ENCODE results near the gene CMBL.
"Not testable (repeated sequence)": the region's sequence is repeated elsewhere in the genome, so short reads cannot be mapped to it uniquely, and the experiment has no call there.

The CMBL gene

DNA sequence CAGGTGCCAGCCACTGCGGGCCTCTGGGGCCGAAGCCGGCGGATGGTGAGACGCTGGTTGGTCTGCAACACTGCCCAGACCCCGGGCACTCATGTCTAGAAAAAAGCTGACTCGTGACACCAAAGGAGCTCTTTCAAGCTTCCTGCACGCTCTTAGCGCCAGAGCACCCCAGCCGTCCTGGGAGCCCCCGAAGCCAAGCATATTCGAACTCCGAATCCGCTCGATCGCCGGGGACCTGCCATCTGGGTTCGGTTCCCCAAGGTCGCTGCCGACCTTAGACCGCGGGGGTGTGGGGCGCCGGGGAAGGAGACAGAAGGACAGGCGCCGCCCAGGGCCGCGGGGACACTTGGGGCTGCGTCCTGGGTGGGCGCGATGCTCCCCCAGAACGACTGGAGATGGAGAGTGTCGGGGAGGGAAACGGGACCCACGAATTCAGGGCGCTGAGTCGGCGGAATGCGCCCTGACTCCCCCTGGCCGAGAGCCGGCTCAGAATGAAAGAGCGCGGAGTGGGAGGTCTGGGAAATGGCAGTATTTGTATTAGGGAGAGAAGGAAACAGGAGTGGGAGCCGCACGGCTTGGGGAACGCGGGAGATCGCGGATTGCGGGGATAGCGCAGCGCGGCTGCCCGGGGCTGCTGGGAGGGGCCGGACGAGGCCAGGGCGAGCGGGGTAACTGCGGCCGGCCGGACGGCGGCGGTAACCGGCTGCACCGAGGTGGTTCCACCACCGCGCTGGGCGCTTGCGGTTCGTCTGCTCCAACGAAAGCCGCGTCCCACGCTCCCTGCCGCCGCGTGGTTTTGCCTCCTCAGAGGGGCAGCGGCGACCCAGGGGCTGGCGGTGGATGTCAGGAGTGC, 25.7 kb upstream of the CMBL start:
- no peak for DNase-seq

DNA sequence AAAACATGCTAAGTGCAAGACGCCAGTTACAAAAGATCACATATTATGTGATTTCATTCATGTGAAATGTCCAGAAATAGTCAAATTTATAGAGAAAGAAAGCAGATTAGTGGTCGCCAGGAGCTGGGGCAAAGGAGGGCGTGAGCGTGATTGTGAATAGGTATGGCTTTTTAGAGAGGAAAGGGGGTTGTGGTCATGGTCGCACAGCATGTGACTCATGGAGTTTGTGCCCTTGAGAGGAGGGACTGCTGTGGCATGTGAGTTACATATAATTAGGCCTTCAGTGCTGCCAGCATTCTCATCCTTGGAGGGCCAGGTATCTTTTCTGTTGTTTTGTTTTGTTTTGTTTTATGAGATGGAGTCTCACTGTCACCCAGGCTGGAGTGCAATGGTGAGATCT, 24.6 kb upstream of the CMBL start:
- no peak for DNase-seq

DNA sequence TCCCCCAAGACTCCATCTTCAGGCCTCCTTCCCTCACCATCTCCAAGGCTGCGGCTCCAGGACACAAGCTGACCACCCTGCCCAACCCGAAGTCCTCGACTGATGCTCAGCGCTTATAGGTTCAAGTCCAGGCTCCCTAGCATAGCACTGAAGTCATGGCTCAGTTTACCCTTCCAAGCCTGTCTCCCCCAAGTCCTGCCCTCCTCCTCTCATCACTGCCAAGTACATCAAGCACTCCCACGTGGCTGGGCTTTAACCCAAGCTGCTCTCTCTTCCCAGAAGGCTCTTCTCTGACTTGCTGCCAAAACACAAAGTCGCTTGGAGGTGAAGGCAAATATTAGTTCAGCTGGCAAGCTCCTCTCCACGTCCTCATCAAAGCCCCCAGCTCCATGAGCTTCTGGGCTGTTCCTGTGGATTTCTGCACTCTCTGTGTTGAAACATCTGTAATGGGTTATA, 23.7 kb upstream of the CMBL start:
- DNase-seq: peak; percentile 79

DNA sequence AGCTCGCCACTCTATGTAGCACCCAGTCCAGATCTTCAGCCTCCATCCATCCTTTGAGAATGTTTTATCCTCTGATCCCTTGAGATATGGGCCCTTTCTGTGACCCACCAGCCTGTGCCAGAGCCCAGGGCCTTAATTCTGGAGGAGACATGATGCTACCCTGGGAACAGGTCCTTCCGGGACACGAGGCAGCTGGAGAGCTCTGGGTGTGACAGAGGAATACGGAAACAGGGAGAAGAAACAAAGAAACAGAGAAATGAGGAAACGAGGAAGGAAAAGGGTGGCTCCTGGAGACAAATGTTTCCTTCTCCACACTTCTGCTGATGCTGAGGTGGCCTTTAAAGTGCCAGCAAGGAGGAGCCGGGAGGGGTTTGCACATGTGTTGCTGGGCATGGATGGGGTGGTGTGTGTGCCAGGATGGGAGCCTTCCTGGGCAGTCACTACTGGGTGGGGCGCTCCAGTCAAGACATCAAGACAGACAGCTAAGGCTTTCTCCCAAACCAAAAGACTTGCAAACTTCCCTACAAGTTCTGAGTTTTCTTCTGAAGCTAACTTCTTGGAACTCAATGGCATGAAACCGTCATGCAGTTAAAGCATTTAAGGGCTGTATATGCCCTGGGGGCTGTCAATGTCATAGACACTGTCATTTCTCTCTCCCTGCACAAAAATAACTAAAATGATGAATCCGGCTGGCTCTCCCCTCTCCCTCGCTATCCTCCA, 23.0 kb upstream of the CMBL start:
- no peak for DNase-seq

DNA sequence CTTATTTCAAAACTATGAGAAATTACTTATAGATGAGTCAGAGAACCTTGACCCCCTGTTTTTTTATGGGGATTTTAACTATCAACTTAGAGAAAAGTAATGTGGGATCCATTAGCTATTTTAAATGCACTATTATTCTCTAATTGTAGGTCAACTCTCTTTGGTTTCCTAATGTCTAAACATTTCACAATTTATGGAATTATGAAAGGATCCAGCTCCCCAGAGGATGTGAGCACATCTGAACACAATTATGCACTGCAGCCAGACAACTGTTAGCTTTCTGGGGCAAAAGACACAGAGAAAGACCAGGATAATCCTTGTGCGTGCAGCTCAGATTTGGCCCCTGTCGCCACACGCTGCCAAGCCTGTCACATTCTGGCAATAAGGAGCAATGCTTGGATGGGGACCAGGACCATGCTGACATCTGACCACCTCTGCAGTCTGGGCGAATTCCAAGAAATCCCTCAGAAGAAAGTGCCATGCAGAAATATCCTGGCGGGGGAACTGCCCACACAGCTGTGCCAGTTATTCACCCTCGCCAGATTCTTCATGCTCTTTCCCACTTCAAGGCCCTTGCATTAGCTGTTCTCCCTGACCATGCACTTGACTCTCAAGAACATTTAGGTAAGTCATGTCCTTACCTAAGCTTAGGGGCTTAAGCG, 22.2 kb upstream of the CMBL start:
- no peak for DNase-seq

DNA sequence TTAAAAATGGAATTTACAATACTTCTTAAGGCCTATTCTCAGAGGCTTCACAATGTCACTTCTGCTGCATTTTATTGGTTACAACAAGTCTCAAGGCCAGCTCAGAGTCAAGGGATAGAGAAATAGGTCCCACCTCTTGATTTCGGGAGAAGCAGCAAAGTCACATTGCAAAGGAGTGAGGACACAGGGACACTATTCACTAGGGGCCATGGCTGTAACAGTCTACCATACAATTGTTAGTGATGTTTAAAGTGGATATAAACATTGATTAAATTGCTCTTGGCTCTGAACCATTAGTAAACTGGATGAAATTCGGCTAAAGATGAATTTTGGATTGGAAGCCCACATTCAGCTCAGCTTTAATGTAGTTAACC, 21.7 kb upstream of the CMBL start:
- DNase-seq: no peak

DNA sequence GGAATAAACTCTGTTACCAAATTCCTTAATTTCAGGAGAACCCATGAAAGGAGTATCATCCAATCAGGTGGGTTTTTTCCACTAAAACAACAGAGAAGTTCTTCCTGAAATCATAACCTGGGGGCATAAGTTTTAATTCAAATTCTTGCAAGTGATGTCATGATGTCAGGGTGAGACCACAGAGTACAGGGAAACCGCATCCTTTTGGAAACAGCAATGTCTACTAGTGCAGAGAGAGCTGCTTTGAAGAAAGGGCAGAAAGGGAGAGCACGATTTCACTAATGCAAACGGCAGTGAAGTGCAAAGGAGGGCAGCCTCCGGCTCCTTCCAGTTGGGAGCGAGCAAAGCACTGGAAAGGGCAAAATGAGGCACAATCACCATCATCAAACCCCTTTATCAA, 20.6 kb upstream of the CMBL start:
- DNase-seq: no peak

DNA sequence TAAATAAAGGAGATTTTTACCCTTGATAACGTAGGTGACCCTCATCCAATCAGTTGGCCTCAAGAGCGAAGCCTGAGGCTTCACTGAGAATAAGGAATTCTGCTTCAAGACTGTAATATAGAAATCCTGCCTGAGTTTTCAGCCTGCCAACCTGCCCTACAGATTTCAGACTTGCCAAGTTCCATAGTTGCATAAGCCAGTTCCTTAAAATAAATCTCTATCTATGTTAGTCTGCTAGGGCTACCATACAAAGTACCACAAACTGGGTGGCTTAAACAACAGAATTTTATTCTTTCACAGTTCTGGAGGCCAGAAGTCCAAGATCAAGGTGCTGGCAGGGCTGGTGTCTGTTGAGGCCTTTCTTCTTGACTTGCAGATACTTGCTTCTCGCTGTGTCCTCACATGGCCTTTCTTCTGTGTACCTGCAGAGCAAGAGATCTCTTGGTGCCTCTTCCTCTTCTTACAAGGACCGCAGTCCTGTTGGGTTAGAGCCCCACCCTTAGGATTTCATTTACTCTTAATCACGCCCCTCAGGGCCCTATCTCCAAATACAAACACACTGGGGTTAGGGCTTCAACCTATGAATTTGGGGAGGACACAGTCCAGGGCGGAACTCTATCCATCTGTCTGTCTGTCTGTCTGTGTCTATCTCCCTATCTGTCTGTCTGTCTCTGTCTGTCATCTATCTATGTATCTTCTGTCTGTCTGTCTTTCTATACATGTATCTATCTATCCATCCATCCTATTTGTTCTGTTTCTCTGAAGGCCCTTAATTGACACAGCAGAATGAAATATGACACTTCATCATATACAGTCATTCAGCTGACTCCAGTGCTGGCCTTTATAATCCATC, 17.0 kb upstream of the CMBL start:
- DNase-seq: no peak

DNA sequence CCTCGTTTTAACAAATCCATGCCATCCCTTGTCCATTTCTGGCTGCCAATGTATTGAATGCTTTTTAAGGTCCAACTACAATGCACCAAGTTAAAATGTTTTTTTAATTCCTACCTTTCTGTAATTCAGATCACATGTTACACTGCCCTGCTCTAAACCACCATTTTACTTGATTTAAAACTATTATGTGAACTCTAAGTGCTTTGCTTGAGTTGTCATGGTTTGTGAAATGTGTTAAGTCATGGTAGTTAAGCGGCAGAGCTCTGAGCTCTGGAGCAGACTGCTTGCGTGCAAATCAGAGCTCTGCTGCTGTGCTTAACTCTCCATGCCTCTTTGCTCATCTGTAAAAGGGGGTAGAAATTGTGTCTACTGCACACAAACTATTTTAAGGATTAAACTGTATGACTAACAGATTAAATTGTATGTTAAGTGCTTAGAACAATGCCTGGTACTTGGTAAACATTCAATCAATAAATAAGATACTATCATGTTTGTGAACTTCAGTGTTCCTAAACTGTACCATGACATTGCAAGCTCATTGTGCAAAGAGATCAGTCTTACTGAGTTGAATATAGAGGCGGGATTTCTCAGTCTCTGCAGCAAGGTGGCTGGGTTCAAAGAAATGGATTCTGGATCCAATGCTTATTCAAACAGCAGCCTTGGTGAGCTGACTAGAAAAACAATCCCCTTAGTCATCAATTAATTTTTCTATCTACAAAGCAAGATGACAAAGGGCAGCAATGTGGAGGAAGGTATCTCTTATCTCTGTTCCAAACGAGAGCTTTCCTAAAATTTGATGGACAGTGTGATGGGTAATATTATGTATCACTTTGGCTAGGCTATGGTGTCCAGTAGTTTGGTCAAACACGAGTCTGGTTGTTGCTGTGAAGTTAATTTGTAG, 16.1 kb upstream of the CMBL start:
- DNase-seq: no peak

DNA sequence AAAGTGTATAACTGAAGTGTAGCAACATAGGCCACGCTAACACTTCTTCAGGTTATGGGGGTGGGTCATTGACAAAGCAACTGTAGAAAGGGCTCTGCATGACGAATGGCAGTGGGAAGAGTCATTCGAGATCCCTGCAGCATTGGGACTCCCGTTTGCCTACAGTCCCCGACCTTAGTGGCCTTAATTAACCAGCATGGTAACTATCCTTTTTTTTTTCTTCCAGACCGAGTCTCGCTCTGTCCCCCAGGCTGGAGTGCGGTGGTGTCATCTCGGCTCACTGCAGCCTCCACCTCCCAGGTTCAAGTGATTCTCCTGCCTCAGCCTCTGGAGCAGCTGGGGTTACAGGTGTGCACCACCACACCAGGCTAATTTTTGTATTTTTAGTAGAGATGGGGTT, 14.2 kb upstream of the CMBL start:
- no peak for DNase-seq

DNA sequence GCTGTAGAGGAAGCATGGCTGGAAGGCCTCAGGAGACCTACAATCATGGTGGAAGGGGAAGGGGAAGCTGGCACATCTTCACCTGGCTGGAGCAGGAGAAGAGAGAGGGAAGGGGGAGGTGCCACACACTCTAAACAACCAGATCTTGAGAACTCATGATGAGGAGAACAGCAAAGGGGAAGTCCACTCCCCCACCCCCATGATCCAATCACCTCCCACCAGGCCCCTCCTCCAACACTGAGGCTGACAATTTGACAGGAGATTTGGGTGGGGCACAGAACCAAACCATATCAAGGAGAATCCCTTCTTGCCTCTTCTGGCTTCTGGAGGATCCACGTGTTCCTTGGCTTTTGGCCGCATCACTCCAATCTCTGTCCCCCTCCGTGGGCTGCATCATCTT, 13.1 kb upstream of the CMBL start:
- no peak for DNase-seq

DNA sequence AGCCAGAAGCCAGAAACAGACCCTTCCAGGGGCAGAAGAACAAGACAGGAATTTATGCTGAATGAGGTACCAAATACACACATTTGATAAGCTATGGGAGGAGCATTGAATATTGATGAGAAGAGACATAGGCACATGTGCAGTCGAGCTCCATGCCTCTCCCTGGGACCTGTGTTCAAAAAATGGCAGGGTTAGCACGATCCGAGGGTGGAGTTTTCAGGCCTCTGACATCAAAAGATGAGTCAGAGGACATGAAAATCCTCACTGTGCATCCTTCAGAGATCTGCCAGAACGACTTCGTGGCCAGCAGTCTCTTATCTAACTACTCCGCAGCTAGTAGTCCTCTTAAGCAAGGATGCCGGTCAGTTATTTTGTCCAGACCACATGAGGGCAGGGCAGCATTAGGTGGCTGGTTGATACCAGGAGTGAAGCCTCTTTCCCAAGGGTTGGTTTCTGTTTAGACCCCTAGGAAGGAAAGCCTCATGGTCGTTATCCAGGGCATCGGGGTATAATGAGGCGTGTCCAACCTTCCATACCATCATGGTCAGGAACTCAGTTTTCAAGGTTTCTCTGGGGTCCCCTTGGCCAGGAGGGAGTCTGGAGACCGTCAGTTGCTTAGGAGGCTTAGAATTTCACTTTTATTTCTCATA, 11.6 kb upstream of the CMBL start:
- no peak for DNase-seq

DNA sequence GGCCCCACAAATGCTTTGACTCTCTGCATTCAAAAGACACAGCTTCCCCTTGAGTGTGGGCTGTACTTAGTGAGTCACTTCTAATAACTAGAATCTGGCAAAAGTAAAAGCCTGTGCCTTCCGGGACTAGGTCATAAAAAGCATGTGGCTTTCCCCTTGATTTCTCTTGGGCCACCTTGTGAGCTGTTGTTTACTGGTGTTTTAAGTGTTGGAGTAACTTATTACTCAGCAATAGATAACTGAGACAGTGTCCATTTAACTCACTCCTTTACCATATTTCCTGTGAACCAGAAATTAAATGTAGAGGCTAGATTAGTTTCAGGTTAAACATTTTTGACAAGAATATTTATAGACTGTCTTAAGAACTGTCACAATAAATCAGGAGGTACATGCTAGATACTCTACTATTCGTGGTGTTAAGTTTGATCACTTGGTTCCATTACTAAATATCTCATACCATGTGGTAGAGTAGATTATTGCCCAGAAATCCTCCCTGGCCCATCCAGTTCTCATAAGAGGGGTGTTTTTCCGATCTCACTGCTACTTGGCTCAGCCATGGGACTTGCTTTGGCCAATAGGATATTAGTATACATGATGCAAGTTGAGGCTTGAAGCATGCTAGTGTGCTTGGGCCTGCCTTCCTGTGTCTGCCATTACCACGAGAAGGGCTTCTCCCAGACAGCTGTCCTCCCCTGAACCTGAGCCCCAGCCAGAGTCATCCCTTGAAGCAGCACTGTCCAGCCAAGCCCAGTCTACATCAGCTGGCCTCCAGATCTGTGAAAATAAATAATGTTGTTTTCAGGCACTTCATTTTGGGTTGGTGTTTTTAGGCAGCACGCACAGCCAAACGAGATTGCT, 10.4 kb upstream of the CMBL start:
- DNase-seq: no peak

DNA sequence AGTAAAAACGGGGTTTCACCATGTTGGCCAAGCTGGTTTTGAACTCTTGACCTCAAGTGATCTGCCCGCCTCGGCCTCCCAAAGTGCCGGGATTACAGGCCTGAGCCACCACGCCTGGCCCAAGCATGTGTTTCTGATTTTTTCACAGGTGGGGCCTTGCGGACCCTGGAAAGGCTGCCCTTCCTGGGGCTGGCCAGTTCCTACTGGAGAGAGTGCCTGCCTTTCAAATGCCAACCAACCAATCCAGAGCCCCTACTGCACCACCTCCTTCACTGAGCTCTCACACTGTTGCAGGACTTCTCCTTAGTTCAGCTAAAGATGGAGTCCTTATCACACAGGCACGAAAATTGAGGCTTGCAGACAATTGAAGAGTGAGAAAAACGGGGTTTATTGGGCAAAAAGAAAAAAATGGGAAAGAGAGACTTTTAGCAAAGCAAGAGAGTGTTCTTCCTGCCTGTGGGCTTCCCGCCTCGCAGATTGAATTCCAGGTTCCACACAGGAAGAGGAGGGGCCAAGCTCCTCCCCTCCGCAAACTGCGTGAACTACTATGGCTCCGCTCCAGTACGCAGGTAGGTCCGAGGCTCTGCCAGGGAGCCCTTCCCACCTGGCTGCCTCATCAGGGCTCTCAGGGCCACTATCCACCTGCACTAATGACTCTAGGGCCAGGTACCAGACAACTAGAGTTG, 8.3 kb upstream of the CMBL start:
- no peak for DNase-seq

DNA sequence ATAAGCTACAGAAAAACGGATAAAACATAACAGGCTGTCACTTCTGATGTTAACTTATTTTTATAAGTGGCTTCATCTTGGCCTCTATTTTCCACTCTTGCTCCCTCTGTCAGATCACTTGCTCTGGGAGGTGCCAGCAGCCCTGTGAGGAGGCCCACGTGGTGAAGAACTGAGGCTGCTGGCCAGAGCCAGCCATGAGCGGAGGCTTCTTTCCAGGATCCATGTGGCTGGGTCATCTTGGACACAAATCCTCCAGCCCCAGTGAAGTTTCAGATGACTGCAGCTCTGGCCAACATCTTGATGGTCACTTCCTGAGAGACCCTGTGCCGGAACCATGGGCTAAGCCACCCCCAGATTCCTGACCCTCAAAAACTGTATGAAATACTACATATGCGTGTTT, 7.5 kb upstream of the CMBL start:
- no peak for DNase-seq

DNA sequence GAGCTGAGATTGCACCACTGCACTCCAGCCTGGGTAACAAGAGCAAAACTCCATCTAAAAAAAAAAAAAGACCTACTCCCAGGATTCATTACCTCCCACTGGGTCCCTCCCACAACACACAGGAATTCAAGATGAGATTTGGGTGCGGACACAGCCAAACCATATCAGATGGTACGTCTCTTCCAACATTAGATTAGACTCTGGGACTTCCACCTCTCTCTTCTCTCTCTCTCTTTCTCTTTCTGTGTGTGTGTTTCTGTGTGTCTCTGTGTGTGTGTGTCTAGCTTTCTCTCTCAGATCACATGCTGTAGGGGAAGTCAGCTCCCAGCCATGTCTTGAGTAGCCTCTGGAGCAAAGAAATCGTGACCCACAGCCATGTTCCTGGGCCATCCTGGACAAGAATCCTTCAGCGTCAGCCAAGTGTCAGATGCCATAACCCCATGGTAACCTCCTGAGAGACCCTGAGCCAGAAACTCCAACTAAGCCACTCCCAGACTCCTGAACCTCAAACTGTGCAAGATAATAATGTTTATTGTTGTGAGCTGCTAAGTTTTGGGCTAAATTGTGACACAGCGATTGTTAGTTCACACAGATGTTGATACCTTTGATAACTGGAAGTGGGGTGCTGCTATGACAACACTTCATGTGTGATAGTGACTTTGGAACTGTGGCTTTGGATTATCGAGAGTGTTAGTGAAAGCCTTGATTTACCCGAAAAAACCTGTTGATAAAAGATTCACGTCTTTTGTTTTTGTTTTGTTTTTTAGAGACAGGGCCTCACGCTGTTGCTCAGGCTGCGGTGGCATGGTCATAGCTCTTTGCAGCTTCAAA, 4.1 kb upstream of the CMBL start:
- DNase-seq: no peak

DNA sequence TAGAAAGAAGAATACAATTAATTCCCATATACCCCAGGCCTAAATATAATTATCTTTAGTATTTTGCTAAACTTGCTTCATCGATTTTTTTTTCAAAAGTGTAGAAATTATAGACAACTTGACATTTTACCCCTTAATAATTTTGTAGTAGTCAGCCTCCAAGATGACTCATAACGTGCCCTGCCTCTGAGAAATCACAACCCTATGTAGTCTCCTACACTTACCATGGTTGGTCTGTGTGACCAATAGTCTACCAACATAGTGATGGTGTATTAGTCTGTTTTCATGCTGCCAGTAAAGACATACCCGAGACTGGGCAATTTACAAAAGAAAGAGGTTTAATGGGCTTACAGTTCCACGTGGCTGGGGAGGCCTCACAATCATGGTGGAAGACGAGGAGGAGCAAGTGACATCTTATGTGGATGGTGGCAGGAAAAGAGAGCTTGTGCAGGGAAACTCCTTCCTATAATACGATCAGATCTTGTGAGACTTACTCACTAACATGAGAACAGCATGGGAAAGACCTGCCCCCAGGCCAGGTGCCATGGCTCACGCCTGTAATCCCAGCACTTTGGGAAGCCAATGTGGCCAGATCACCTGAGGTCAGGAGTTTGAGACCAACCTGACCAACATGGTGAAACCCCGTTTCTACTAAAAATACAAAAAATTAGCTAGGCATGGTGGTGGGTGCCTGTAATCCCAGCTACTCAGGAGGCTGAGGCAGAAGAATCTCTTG, 3.3 kb upstream of the CMBL start:
- not testable (repeated sequence) for DNase-seq

Measured in NCI-H1105 (cell line).